Astrocyte (in vitro differentiated cells and primary cell): ENCODE results near the gene FHL2.

Source experiments
- CTCF ChIP-seq: IDR thresholded peaks from 2 replicates; pipeline ENCODE4 v1.5.1; 2011; ENCODE audit warnings: low read depth, mild to moderate bottlenecking, inconsistent platforms, low read length, moderate library complexity; ENCODE audit not compliant: insufficient read depth
- EZH2 ChIP-seq: IDR thresholded peaks from 2 replicates; pipeline ENCODE4 v1.6.1; 2012; ENCODE audit warnings: mild to moderate bottlenecking, low read length, inconsistent platforms; ENCODE audit not compliant: insufficient read depth

GRCh38 chr2:105357122-105357521 is 41.7 kb downstream of the FHL2 start:
- TF ChIP-seq CTCF = no peak
- TF ChIP-seq EZH2 = no peak
